Measurements from ENCODE around the gene CORO6.

GRCh38 chr17:29571883-29572681, 50.6 kb downstream of the CORO6 start:
- TF ChIP-seq REST (IDR thresholded peaks at IDR 0.05; ENCODE audit: insufficient read depth in 1 of 2, low read depth in 2 of 2, low read length in 2 of 2): no peak
- no peak for TF ChIP-seq FOXP2 (optimal IDR thresholded peaks at IDR 0.05; ENCODE audit: borderline replicate concordance, extremely low read depth, extremely low read length, insufficient read depth)
